GM18507 (cell line): Measurements from ENCODE around the gene UVRAG.
A peak's percentile ranks its signal among the peaks of the same experiment; 100 is the strongest.

Source experiments
- DNase-seq: peaks from one replicate; pipeline ENCODE4 v3.0.0; 2011; ENCODE audit warnings: low read depth; ENCODE audit not compliant: insufficient read length; ENCODE audit errors: extremely low spot score
- FAIRE-seq: peaks from 2 replicates; lab custom pipeline; 2011; peaks lifted over from hg19 to GRCh38; lab: Jason Lieb, UNC

Gene UVRAG

DNA sequence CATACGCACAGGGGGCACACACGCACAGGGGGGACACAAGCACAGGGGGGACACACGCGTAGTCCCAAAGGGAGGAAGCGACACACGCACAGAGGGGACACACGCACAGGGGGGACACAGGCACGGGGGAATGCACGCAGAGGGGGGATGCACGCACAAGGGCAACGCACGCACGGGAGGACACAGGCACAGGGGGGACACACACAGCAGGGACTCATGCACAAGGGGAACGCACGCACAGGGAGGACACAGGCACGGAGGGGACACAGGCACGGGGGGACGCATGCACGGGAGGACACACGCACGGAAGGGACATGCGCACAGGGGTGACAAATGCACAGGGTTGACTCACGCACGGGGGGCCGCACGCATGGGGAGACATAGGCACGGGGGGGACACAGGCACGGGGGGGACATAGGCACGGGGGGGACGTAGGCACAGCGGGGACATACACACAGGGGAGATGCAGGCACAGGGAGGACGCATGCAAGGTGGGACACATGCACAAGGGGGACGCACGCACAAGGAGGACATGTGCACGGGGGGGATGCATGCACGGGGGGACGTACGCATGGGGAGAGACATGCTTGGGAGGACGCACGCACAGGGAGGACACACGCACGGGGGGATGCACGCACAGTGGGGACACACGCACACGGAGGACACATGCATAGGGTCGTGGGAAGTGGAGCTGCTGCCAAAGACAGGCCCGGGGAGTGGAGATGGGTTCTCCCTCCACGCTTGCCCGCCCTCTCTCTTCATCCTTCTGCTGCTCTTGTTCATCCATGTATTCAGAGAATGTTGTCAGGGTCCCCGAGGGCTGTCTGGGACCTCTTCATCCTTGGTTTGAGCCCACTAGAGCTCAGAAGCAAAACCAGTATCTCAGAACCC is 350.1 kb downstream of the UVRAG start:
- FAIRE-seq: no peak

DNA sequence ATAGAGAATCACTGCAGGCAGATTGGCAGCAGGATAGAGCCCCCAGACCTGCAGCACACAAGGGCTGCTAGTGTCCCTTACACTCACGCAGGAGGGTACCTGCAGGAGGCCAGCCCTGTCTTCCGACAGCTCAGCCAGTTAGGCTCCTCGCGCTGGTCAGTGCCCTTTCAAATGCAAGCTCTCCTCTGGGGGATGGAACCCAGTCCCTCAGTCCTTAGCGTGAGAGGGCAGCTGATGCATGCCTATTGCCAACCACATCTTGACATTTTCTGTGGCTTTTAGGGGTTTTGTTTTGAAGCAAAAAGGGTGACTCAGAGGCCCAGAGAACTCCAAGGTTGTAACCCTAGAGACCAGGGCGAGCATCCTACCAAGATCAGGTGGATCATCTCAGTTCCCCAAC is 351.3 kb downstream of the UVRAG start:
- FAIRE-seq: peak; percentile 71

More for the DNA sequence above, 350.1 kb downstream of the UVRAG start:
- DNase-seq: no peak

DNA sequence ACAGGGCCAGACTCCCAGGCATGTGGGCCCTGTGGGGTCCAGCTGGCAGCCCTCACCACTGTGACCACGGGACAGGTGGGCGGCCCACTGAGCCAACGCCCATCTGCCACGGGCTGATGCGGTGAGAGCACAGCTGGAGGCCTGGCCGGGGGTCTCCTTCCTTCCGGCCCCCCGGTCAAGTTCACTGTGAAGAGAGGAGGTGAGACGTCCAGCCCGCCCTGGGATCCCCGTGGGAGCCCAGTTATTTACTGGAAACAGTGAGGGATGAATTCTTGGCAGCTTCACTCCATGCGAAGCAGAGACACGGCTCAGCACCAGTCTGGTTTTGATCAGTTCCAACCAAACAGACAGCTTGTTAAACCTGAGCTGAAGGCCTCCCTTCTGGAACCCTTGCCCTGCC is 352.6 kb downstream of the UVRAG start:
- no peak for FAIRE-seq
- no peak for DNase-seq

More for the DNA sequence above, 351.3 kb downstream of the UVRAG start:
- no peak for DNase-seq

DNA sequence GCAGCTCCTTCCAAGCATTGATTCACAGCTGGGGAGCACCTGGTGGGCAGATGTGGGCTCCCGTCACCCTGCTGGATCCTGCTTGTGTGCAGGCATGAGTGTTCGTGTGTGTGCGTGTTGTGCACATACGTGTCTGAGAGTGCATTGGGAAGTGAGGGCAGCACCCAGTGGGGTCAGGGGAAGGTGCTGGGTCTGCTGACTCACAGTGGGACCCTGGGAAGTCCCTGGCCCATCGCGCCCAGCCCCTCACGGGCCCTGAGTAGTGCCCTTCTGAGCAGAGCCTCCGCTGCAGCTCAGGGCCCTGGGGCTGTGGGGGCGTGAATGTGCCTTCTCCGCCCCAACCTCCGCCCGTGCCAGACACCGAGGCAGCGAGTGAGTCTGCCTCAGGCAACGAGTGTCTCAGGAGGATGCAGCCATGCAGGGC is 354.5 kb downstream of the UVRAG start:
- peak; percentile 45 for FAIRE-seq
- no peak for DNase-seq

DNA sequence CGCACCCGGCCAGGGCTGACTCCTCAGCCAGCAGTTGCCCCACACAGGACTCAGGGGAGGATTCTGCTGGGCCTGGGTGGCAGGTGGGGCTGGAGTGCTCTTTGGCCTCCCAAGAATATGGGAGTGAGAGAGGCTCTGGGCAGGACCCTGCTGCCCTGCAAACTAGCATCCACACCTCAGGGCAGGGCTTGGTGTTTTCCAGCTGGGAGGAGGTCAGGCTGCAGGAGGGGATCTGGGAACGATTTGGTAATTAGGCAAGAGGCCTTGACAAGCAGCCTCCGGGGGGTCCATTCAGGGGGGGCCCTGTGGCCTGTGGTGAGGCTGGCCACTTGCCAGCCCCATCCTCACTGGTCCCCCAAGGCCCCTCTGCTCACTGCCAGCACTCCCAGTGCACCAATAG is 355.5 kb downstream of the UVRAG start:
- FAIRE-seq: no peak
- no peak for DNase-seq

DNA sequence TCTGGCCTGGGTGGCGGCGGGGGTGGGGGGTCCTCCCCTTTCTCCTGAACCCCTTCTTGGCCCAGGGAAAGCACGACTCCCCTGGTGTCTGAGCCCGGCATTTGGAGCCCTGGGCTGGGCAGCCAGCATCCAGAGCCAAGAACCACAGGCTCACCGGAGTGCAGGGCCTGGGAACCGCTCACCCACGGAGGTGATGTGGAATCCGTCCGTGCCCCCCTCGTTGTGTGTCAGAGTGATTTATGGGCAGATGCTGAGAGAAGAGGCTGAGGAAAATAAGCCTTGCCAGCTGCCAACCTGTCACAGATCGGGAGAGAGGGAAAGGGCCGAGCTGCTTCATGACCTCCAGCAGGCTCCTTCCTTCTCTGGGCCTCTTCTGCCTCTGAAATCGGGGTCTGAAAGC is 357.6 kb downstream of the UVRAG start:
- FAIRE-seq (no peak), DNase-seq (no peak)

DNA sequence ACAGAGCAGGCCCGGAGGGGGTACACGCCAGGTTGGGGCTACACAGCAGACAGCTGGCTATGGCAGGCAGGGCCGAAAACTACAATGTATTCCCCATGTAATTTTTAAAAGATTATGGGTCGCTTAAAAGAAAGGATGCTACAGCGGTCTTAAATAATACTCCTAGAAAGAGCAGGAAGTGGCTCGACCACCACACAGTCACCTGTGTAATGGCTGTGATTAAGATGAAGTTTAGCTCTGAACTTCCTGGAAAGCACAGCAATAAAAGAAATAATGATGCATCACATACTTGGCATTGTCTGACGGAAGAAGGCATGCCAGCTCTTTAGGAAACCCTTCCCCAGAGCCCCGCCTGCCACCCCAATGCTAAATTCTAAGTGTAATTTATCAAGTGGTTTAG is 358.7 kb downstream of the UVRAG start:
- no peak for FAIRE-seq
- no peak for DNase-seq

DNA sequence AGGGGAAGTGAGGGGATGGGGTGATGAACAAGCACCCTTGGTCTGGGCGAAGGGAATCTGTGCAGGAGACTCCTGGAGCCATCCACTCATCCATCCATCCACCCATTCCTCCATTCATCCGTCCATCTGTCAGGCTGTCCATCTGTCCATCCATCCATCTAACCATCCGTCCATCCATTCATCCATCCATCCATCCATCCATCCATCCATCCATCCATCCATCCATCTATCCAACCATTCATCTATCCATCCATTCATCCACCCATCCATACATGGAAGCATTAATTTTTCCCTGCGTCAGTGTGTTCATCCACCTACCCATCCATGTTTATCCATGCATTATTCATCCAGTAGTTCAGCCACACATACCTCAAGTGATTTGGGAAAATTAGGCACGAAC is 359.3 kb downstream of the UVRAG start:
- no peak for FAIRE-seq
- DNase-seq: no peak

DNA sequence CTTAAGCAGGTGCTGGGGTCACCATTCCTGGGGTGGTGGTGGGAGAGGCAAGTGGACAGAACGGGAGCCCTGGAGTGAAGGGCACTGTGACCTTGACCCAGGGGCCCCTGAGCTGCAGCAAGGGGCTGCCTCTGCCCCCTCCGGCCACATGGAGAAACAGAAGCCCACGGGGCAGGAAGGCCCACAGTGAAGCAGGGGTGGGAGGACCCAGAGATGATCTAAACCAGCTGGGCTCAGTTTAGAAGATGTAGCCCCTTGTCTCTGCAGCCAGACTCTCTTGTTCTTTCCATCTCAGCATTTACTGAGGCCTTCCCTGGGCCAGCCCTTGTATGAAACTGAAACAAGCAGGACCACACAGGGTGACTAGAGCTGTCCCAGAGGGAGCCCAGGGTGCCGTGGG is 360.8 kb downstream of the UVRAG start:
- no peak for FAIRE-seq
- no peak for DNase-seq

DNA sequence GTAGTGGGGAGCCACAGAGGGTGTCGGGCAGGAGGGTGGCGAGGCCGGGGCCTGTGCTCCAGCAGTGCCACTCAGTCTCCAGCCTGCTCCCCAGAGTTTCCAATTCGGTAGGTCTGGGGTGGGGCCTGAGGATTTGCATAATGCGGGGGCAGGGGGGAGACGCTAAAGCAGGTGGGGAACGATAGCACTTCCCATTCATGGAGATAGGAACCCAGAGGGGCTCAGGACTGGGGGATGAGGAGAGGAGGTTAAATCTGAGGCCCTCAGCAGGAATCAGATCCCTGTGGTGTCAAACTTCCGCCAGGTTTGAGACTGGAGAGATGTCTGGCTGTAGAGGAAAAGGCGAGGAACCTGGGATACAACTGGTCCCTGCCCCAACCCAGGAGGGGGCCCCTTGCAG is 361.5 kb downstream of the UVRAG start:
- no peak for DNase-seq
- FAIRE-seq: no peak

DNA sequence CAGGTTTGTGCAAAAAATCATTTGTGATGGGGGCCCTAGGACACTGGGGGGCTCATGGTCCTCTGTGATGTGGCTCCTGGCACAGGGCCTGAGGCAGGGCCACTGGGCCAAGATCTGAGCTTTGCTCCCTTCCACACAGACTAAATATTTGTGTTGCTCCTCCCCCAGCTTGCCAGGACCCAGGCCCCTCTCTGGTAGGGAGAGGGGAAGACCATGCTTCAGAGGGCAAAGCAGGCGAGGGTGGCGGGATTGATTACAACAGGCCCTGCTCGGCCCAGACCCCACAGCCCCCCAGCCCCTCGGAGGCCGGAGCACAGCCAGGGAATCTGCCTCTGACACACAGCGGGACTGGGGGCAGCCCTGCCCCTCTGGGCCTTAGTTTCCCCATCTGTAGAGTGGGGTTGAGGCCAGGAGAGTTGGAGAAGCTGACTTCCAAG is 362.3 kb downstream of the UVRAG start:
- DNase-seq (no peak), FAIRE-seq (no peak)

DNA sequence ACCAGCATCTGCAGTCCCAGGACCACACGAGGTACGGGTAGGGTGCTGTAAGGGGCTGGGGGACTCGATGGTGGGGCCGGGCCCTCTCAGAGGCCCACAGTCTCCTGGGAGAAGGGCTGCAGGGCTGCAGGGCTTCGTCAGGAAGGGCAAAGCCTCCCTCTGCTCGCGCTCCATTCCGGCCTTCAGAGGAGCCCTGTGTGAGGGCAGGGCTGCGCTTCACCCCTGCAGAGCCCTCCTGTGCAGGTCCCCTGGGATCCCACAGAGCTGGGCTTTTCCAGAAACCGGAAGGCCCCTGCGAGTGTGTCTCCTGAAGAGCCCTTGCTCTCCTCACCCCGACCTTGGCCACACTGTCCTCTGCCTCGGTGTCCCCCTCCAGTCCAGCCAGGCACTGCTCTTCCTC is 364.1 kb downstream of the UVRAG start:
- FAIRE-seq: no peak
- no peak for DNase-seq

DNA sequence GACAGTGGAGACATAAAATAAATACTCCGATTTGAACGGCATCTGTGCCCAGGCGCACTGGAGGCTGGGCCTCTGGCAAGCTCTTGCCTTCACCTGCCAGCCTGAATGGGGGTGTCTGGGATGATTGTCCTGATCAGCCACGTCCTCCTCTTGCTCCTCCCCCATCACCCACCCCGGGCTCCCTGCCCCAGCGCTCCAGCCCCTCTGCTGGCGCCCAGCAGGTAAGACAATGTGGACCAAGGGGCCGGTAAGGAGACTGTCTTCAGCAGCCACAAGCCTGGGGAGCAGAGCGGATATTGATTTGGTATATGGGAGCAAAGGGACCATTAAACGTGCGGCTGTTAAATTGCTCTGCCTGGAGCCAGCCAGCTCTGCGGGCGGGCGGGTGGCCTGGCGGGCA is 366.4 kb downstream of the UVRAG start:
- no peak for FAIRE-seq
- no peak for DNase-seq

DNA sequence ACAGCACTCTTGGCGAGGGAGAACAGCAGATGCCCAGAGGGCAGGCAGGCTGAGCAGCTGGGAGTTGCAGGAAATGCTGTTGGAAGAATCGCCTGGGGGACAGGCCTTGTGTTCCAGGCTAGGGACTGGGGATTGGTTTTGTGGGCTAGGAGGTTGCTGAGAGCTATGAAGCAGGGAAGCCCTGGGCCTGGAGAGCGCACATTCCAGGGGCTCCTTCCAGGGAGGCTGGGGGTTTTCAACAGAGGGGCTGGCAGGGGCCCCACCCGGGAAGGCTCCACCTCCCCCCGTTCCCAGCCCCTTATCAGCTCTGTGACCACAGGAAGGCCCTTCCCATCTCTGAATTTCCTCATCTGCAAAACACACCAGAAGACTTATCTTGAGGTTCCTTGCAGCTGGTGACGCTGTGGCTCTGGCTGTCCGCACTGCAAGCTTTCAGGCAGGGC is 369.6 kb downstream of the UVRAG start:
- no peak for FAIRE-seq
- DNase-seq: no peak

DNA sequence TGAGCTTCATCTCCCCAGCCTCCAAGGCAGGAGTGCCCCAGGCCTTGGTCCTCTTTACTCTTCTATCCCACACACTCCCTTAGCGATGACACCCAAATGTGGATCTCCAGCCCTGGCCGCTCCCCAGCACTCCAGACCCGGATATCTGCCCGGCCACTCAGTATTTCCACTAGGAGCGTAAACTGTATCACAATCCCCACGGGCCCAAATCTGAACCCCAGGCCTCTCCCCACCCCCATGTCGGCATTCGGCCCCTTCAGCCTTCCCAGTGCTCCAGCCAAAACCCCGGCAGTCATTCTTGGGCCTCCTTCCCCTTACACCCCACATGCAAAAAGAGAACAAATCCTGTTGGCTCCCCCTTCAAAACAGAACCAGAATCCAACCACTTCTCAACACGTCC is 370.5 kb downstream of the UVRAG start:
- no peak for FAIRE-seq

DNA sequence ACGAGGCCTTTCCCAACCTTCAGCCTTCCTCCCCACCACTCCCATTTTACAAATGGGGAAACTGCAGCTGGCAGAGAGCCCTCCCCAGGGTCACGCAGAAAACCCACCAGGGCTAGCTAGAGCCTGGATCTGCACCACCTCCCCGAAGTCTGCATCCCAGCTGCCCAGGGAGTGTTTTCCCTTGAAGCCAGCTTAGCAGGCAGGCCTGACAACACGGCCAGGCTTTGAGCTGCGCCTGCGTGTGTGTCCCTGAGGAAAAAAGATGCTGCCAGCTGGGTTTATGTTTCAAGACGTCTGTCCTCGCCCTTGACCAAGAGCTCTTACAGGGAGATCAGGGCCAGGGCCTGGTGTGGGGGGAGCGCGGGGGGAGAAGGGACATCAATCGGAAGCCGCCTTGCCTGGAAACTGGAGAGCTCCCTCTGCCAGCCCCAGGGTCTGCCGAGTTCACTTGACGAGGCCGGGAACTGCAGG is 371.0 kb downstream of the UVRAG start:
- FAIRE-seq: no peak

More for the DNA sequence above, 370.5 kb downstream of the UVRAG start:
- DNase-seq: no peak

DNA sequence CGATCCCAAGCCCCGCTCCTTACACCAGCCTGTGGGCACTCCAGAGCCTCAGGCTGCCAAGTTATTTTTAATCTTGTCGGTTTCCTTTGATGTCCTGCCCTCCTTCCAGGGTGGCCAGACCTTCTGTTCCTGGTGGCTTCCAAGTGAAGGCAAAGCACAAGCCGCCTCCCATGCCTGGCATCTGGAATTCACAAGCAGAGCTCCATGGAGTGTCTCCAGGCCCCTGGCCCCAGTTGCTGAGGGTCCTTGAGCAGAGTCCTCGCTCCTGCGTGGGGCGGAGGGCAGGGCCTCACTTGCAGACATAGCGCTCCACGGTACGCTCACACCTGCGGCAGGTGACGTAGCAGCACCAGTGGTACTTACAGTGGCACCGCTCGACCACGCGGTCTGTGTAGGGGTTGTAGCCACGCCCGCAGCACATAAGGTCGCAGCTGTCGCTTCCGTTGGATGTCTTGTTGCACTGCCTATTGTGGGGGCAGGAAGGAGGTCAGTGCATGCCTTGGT is 371.8 kb downstream of the UVRAG start:
- FAIRE-seq (no peak), DNase-seq (no peak)

More for the DNA sequence above, 371.0 kb downstream of the UVRAG start:
- no peak for DNase-seq

DNA sequence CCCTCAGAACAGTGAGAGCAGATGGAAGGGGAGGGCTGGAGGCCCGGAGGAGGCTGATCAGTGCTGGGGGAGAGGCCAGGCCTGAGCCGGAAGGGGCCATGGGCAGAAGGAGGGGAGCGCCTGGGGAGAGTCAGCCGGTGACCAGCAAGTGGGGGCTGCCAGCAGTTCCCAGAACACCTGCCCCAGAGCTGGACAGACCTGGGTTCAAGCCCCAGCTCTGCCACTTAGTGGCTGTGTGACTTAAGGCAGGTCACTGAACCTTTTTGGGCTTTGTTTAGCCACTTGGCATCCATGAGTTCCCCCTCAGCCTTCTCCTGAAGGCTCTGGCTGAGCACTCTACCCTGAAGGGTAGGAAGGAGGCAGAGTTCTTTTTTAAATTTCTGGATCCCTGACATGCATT is 373.9 kb downstream of the UVRAG start:
- DNase-seq: no peak
- no peak for FAIRE-seq

DNA sequence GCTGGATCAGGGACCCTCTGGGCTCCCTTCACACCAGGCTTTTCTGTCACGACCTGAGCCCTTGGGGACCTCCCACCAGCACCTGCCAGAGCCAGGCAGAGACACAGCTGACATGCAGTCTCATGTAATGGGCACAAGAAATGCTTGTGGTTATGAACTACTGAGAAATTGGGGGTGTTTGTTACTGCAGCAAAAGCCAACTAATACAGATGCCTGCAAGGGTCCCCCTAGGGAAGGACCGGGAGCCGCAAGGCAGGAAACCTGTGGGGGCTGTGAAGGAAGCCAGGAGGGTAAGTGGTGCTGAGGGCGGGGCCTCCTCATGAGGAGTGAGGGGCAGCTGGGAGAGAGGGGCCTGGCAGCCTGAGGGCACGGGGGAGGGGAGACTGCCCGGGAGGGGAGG is 374.7 kb downstream of the UVRAG start:
- no peak for DNase-seq
- FAIRE-seq: no peak

DNA sequence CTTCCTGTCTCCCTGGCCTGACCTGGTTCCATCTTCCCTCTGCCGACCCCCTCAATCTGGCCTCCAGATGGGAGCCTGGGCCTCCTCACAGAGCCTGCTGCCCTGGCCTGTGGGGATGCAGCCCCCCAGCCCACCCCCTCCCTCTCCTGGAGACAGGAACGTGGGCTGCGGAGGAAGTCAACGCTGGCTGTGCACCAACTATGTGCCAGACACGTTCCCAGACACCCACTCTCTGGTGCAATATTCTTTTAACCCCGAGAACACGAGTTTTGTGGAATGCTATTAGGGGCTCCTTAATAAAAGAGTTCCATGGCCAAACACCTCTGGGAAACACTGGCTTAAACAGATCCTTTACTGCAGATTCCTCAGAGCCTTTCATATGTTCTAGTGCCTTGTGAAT is 375.4 kb downstream of the UVRAG start:
- FAIRE-seq: no peak

More for the DNA sequence above, 375.4 kb downstream of the UVRAG start:
- DNase-seq: no peak
